Smooth muscle cell (in vitro differentiated cells): ENCODE measurements around the gene PPP1R13B. TPM values are rescaled to one million over a fixed set of nuclear protein-coding genes. Genes with fewer than 3 reads are reported as not detected.

Source experiments
- DNase-seq: peaks from one replicate; lab custom pipeline; 2025; ENCODE audit not compliant: unreplicated experiment; lab: John Stamatoyannopoulos, UW
- H2AFZ ChIP-seq: fragments of 200-600 bp; sonication (generic); 2 replicates; pipeline ENCODE4 v1.6.0; 2016; ENCODE audit warnings: antibody characterized with exemption, low read depth, mild to moderate bottlenecking
- H3F3A ChIP-seq: fragments of 200-600 bp; sonication (generic); 2 replicates; pipeline ENCODE4 v1.6.0; 2017; ENCODE audit warnings: antibody characterized with exemption, low read depth
- H3K27ac ChIP-seq: fragments of 200-600 bp; sonication (generic); 2 replicates; pipeline ENCODE4 v1.5.1; 2016; ENCODE audit warnings: low read depth, mild to moderate bottlenecking
- H3K27me3 ChIP-seq: fragments of 200-600 bp; sonication (generic); 2 replicates; pipeline ENCODE4 v1.6.1; 2016; ENCODE audit warnings: low read depth, mild to moderate bottlenecking
- H3K36me3 ChIP-seq: fragments of 200-600 bp; sonication (generic); 2 replicates; pipeline ENCODE4 v1.5.1; 2016; ENCODE audit warnings: low read depth
- H3K4me1 ChIP-seq: fragments of 200-600 bp; sonication (generic); 2 replicates; pipeline ENCODE4 v1.5.1; 2016; ENCODE audit warnings: low read depth
- H3K4me2 ChIP-seq: fragments of 200-600 bp; sonication (generic); 2 replicates; pipeline ENCODE4 v1.6.0; 2016; ENCODE audit warnings: mild to moderate bottlenecking
- H3K4me3 ChIP-seq: fragments of 200-600 bp; sonication (generic); 2 replicates; pipeline ENCODE4 v1.5.1; 2016; ENCODE audit warnings: mild to moderate bottlenecking
- H3K79me2 ChIP-seq: fragments of 200-600 bp; sonication (generic); 2 replicates; pipeline ENCODE4 v1.6.0; 2016; ENCODE audit warnings: low read depth, mild to moderate bottlenecking
- H3K9ac ChIP-seq: fragments of 200-600 bp; sonication (generic); 2 replicates; pipeline ENCODE4 v1.6.0; 2016; ENCODE audit warnings: low read depth
- H3K9me3 ChIP-seq: fragments of 200-600 bp; sonication (generic); replicated peaks from 2 replicates; pipeline ENCODE4 v1.5.1; 2016; ENCODE audit warnings: low read depth
- H4K20me1 ChIP-seq: fragments of 200-600 bp; sonication (generic); 2 replicates; pipeline ENCODE4 v1.6.0; 2016; ENCODE audit warnings: low read depth
- WGBS: methylation state at CpG from one replicate; pipeline ENCODE4 v1.1.7; 2016; ENCODE audit warnings: low lambda C conversion rate; 5-methylcytosine and 5-hydroxymethylcytosine counted together
- polyA plus RNA-seq: library from polyadenylated mRNA; unstranded; fragments of >200 nt; fragmentation: Nextera tagmentation; extraction: Ambion mirVana; gene quantifications from 2 replicates; pipeline ENCODE4 v1.2.1, GENCODE V29; 2016
- total RNA-seq: library from RNA; depleted of rRNA; stranded (reverse); fragments of >200 nt; gene quantifications from 2 replicates; pipeline ENCODE4 v1.2.3, GENCODE V29; 2014
- TF ChIP-seq, protein P1 (sequence below): fragments of 200-600 bp; sonication (generic); IDR thresholded peaks from 2 replicates; pipeline ENCODE4 v1.5.1; 2017; ENCODE audit warnings: borderline replicate concordance, mild to moderate bottlenecking, antibody characterized with exemption; ENCODE audit not compliant: insufficient read depth, poor library complexity, severe bottlenecking

Gene PPP1R13B
- total and polyA plus RNA-seq, 2 experiments from 2014 or later: 2.3 to 4.3 TPM

- H3K27ac ChIP-seq: peak overlapping the region; percentile 93
- peaks cover 13% of the 10 kb centered on the region for H3K4me1 ChIP-seq
- no peak overlapping the region for H2AFZ ChIP-seq
Measured at GRCh38 chr14:103721334-103722120, 125.8 kb downstream of the PPP1R13B start.

DNA sequence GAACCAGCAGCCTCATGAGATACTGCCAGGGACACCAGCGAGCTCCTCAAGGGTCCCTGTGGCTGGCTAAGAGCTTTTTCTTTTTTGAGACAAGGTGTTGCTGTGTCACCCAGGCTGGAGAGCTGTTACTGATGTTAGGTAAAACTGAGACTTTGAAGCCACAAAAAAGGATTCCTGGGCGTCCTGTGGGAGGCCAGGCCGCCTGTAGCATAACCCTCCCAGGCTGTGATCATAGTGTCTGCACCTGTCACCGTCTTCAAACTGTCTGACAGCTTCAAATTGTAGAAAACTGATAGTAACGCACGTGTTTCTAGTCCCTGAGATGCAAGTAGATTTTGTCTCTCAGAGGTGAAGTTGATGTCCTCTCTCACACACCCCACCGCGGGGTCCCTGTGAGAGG lies 127.6 kb downstream of the PPP1R13B start:
- 96% methylated on average over 8 of the region's 8 CpGs for WGBS
- Histone ChIP-seq H3K4me1 (peaks cover 18% of the 10 kb centered on the region), H3F3A (peaks cover 6% of the 10 kb centered on the region), H3K4me2 (no peak overlapping the region), H2AFZ (no peak overlapping the region), H3K79me2 (peaks cover 80% of the 10 kb centered on the region), H3K27ac (peak overlapping the region; percentile 7), H3K9ac (no peak overlapping the region), H3K4me3 (no peak overlapping the region), H3K36me3 (no peaks in the 10 kb centered on the region), H3K27me3 (no peaks in the 10 kb centered on the region), H4K20me1 (peaks cover 83% of the 10 kb centered on the region), H3K9me3 (no peaks in the 10 kb centered on the region)
- TF ChIP-seq, protein P1, sequence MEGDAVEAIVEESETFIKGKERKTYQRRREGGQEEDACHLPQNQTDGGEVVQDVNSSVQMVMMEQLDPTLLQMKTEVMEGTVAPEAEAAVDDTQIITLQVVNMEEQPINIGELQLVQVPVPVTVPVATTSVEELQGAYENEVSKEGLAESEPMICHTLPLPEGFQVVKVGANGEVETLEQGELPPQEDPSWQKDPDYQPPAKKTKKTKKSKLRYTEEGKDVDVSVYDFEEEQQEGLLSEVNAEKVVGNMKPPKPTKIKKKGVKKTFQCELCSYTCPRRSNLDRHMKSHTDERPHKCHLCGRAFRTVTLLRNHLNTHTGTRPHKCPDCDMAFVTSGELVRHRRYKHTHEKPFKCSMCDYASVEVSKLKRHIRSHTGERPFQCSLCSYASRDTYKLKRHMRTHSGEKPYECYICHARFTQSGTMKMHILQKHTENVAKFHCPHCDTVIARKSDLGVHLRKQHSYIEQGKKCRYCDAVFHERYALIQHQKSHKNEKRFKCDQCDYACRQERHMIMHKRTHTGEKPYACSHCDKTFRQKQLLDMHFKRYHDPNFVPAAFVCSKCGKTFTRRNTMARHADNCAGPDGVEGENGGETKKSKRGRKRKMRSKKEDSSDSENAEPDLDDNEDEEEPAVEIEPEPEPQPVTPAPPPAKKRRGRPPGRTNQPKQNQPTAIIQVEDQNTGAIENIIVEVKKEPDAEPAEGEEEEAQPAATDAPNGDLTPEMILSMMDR: no peak
- DNase-seq: no peak

More at GRCh38 chr14:103721334-103722120, 125.8 kb downstream of the PPP1R13B start:
- H3K4me2 ChIP-seq: peak overlapping the region; percentile 28
- no peaks in the 10 kb centered on the region for H3K27me3 ChIP-seq
- 68% methylated on average over 26 of the region's 26 CpGs for WGBS
- H3K9me3 ChIP-seq: no peaks in the 10 kb centered on the region
- H3K79me2 ChIP-seq: peaks cover 91% of the 10 kb centered on the region
- TF ChIP-seq, protein P1: no peak
- H3F3A ChIP-seq: peaks cover 6% of the 10 kb centered on the region
- no peak overlapping the region for H3K4me3 ChIP-seq
- H4K20me1 ChIP-seq: peaks cover 98% of the 10 kb centered on the region
- H3K9ac ChIP-seq: peak overlapping the region; percentile 76
- DNase-seq: no peak
- H3K36me3 ChIP-seq: no peaks in the 10 kb centered on the region

DNA sequence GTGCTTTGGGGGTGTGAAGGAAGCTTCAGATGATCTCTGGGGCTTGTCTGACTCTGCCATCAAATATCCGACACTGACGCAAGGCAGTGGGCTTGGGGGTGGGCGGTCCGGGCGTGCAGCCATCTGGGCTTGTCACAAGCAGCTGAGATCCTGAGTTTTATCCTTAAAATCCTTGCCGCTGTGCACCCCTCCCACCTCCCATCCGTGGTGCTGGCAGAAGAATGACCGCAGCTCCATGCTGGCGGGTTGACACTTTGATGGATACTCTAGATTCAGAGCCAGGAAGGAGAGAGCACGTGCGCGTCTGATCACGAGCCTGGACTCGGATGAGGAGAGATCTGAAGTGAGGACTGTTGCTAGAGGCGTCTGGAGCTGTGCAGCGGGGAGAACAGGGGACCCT lies 128.8 kb downstream of the PPP1R13B start:
- Histone ChIP-seq H3K4me3 (no peak overlapping the region), H3K9me3 (no peaks in the 10 kb centered on the region), H3K36me3 (no peaks in the 10 kb centered on the region), H3K4me1 (peaks cover 21% of the 10 kb centered on the region), H3K27me3 (no peaks in the 10 kb centered on the region), H2AFZ (no peak overlapping the region), H3F3A (peaks cover 12% of the 10 kb centered on the region), H3K9ac (no peak overlapping the region), H4K20me1 (peaks cover 78% of the 10 kb centered on the region), H3K4me2 (no peak overlapping the region), H3K79me2 (peaks cover 69% of the 10 kb centered on the region), H3K27ac (no peak overlapping the region)
- WGBS: 77% methylated on average over 16 of the region's 16 CpGs
- DNase-seq: no peak
- TF ChIP-seq, protein P1: no peak

DNA sequence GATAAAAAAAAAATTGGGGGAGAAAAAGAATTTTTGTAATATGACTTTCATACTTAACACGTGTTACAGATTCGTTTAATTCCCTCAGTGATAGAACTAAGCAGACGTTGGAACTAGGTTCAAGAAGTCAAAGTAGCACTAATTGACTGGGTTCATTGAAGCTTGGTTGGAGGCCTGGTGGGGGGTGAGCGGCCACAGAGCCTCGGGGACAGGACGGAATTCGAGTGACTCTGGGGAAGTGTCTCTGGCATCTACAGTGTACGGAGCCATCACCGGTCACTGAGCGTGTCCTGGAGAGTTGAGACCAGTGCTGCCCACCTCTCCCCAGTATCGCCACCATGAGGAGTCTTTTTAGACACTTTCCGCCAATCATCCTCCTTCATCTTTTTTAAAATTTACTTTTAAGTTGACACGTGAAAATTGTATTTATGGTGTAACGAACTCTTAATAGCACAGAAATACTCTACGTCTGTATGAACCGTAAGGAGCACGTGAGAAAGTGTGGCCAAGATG lies 130.4 kb downstream of the PPP1R13B start:
- H4K20me1 ChIP-seq: peaks cover 71% of the 10 kb centered on the region
- no peak overlapping the region for H2AFZ ChIP-seq
- peak overlapping the region; percentile 87 for H3K4me3 ChIP-seq
- WGBS: 78% methylated on average over 17 of the region's 17 CpGs
- peak overlapping the region; percentile 80 for H3K9ac ChIP-seq
- peaks cover 21% of the 10 kb centered on the region for H3K4me1 ChIP-seq
- H3K9me3 ChIP-seq: no peaks in the 10 kb centered on the region
- H3K79me2 ChIP-seq: peaks cover 58% of the 10 kb centered on the region
- no peak for DNase-seq
- H3F3A ChIP-seq: peaks cover 7% of the 10 kb centered on the region
- H3K27me3 ChIP-seq: no peaks in the 10 kb centered on the region
- H3K27ac ChIP-seq: no peak overlapping the region
- H3K4me2 ChIP-seq: peak overlapping the region; percentile 100
- TF ChIP-seq, protein P1: no peak
- H3K36me3 ChIP-seq: no peaks in the 10 kb centered on the region
